ENCODE measurements around the gene GZF1.

Gene GZF1

GRCh38 chr20:23417861-23418260 is 55.9 kb downstream of the GZF1 start:
- H3K4me3 ChIP-seq (ENCODE audit: low read length): no peak overlapping the region
- no peak for DNase-seq (ENCODE audit: low read depth)
- TF ChIP-seq CTCF (IDR thresholded peaks at IDR 0.05; ENCODE audit: insufficient read depth, low read depth, low read length, missing control alignments): no peak

- no peak for TF ChIP-seq CTCF (IDR thresholded peaks at IDR 0.05; ENCODE audit: insufficient read depth, low read depth, low read length, missing control alignments)
- DNase-seq (ENCODE audit: low read depth): no peak
- peak overlapping the region; percentile 81 for H3K4me3 ChIP-seq (ENCODE audit: low read length)
Measured at GRCh38 chr20:23419657-23419994, 57.6 kb downstream of the GZF1 start.

GRCh38 chr20:23419995-23420901 is 58.3 kb downstream of the GZF1 start:
- TF ChIP-seq CTCF (IDR thresholded peaks at IDR 0.05; ENCODE audit: insufficient read depth, low read depth, low read length, missing control alignments): no peak
- DNase-seq (ENCODE audit: low read depth): peak; percentile 58
- peak overlapping the region; percentile 81 for H3K4me3 ChIP-seq (ENCODE audit: low read length)

- peak; percentile 39 for TF ChIP-seq CTCF (IDR thresholded peaks at IDR 0.05; ENCODE audit: insufficient read depth, low read depth, low read length, missing control alignments)
- DNase-seq (ENCODE audit: low read depth): peak; percentile 94
- peak within 1 kb of the TSS; percentile 81 for H3K4me3 ChIP-seq (ENCODE audit: low read length)
Measured at GRCh38 chr20:23420943-23421931, 59.3 kb downstream of the GZF1 start, which contains the start of gene NAPB. Gene NAPB (minus strand): TSS chr20:23421488. CDS start chr20:23421402, 86 bp downstream.

Measured in epithelial cell of esophagus (primary cell).